ENCODE measurements around the gene RFX3. TPM values are rescaled to one million over a fixed set of nuclear protein-coding genes. Genes with fewer than 3 reads are reported as not detected.

RFX3 gene
- total RNA-seq, 1 experiment from 2014 or later = 9.9 TPM

DNA sequence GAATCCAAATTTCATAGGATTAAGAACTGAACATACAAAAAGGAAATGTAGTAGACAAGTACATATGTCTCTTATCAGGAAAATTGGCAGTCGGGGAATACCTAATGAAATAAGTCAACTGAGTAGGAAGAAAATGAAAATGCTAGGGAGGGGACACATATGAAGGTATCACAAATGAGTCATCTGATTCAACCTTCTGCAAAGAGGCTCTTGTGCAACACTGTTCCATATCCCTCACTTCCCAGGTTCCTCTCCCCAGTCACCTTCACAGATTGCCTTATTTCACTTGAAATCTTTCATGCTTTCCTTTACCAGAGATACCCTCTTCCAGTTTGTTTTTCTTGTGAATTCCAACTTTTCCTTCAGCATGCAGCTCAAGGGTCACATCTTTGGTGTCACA lies 139.0 kb downstream of the RFX3 start:
- Histone ChIP-seq H3K4ac (ENCODE audit: low read depth, low read length) (no peak overlapping the region), H3K56ac (ENCODE audit: insufficient read length, low read depth, low read length) (no peak overlapping the region), H3K14ac (ENCODE audit: insufficient read depth, low read length) (no peak overlapping the region), H2BK20ac (ENCODE audit: low read depth, low read length, poor library complexity, severe bottlenecking) (no peak overlapping the region), H4K91ac (ENCODE audit: insufficient read length, low read depth, low read length) (no peak overlapping the region), H3K27me3 (ENCODE audit: insufficient read depth, low read length) (no peaks in the 10 kb centered on the region), H3K79me2 (ENCODE audit: insufficient read depth, low read length) (no peaks in the 10 kb centered on the region), H3K23me2 (ENCODE audit: insufficient read length, low read depth, low read length, poor library complexity, severe bottlenecking) (no peaks in the 10 kb centered on the region), H3K79me1 (ENCODE audit: insufficient read depth, low read depth, low read length, poor library complexity, severe bottlenecking) (no peaks in the 10 kb centered on the region), H2AK5ac (ENCODE audit: insufficient read length, low read length) (no peak overlapping the region), H3K4me1 (ENCODE audit: insufficient read depth, low read length) (no peaks in the 10 kb centered on the region), H2AFZ (ENCODE audit: low read length) (no peak overlapping the region), H3K27ac (ENCODE audit: insufficient read length, low read depth, low read length) (no peak overlapping the region), H2BK15ac (ENCODE audit: low read depth, low read length) (no peak overlapping the region), H3K9me3 (ENCODE audit: control insufficient read depth, low read depth, low read length) (no peaks in the 10 kb centered on the region), H4K8ac (replicated peaks; ENCODE audit: insufficient read length, low read depth, low read length) (no peak overlapping the region), H2BK120ac (ENCODE audit: low read depth, low read length, poor library complexity, severe bottlenecking) (no peak overlapping the region), H2BK12ac (ENCODE audit: insufficient read length, low read depth, low read length) (no peak overlapping the region), H4K20me1 (ENCODE audit: control insufficient read depth, insufficient read depth, insufficient read length) (no peaks in the 10 kb centered on the region), H3K9ac (ENCODE audit: extremely low read depth, insufficient read length, low read length) (no peak overlapping the region), H3K23ac (ENCODE audit: insufficient read length, low read depth, low read length) (no peak overlapping the region), H2BK5ac (ENCODE audit: insufficient read length, low read length) (no peak overlapping the region), H4K5ac (ENCODE audit: insufficient read length, low read depth, low read length) (no peak overlapping the region), H3K4me2 (ENCODE audit: insufficient read depth, insufficient read length, low read length) (no peak overlapping the region), H3T11ph (ENCODE audit: low read length) (no peak overlapping the region), H3K18ac (ENCODE audit: insufficient read length, low read depth, low read length) (no peak overlapping the region)
- no CpG with 5 or more reads among the region's 1 CpG for WGBS (ENCODE audit: extremely low coverage, insufficient read length, low lambda C conversion rate)
- Mint-ChIP-seq H3K9me3 (peaks cover 8 to 12% of the 10 kb centered on the region in 2 experiments; a peak in 4 of 5 replicates), H3K27ac (no peak overlapping the region), H3K27me3 (ENCODE audit: low read depth) (no peaks in the 10 kb centered on the region), H3K4me1 (no peaks in the 10 kb centered on the region), H3K4me3 (no peak overlapping the region), H3K36me3 (ENCODE audit: insufficient read depth in 1 of 3, low read depth in 3 of 3) (peaks cover 17 to 19% (median 18%) of the 10 kb centered on the region in 3 experiments)
- TF ChIP-seq, protein P1, sequence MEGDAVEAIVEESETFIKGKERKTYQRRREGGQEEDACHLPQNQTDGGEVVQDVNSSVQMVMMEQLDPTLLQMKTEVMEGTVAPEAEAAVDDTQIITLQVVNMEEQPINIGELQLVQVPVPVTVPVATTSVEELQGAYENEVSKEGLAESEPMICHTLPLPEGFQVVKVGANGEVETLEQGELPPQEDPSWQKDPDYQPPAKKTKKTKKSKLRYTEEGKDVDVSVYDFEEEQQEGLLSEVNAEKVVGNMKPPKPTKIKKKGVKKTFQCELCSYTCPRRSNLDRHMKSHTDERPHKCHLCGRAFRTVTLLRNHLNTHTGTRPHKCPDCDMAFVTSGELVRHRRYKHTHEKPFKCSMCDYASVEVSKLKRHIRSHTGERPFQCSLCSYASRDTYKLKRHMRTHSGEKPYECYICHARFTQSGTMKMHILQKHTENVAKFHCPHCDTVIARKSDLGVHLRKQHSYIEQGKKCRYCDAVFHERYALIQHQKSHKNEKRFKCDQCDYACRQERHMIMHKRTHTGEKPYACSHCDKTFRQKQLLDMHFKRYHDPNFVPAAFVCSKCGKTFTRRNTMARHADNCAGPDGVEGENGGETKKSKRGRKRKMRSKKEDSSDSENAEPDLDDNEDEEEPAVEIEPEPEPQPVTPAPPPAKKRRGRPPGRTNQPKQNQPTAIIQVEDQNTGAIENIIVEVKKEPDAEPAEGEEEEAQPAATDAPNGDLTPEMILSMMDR (conservative IDR thresholded peaks at IDR 0.05) = no peak
- no peak for DNase-seq

Data from H9 (cell line).